SIG-M5 treated with dmso at 0.1 percent for 504 hours (cell line): ENCODE results near the gene SKIC8.

Experiments
- DNase-seq: peaks from one replicate; lab custom pipeline; 2025; ENCODE audit not compliant: unreplicated experiment; lab: John Stamatoyannopoulos, UW

The SKIC8 gene

GRCh38 chr15:78299101-78299930 lies at the start of gene SKIC8:
Gene SKIC8, minus strand, starts transcription at chr15:78299609. Its CDS starts 3,923 bp downstream, at chr15:78295686.
- DNase-seq, result peak; percentile 94

GRCh38 chr15:78347586-78348543 lies 48.5 kb upstream of the SKIC8 start:
- DNase-seq, result peak; percentile 45

GRCh38 chr15:78345396-78346125 lies 46.2 kb upstream of the SKIC8 start:
- DNase-seq, result no peak

GRCh38 chr15:78343276-78344060 lies 44.1 kb upstream of the SKIC8 start:
- DNase-seq, result no peak

GRCh38 chr15:78342021-78342420 lies 42.6 kb upstream of the SKIC8 start:
- DNase-seq, result no peak

GRCh38 chr15:78341057-78341987 lies 41.9 kb upstream of the SKIC8 start:
- DNase-seq, result no peak

GRCh38 chr15:78340231-78341056 lies 41.0 kb upstream of the SKIC8 start, which contains the start of gene CRABP1:
Gene CRABP1, plus strand, starts transcription at chr15:78340353. Its CDS starts 76 bp downstream, at chr15:78340429.
- no peak for DNase-seq

- no peak for DNase-seq
These were observed 40.1 kb upstream of the SKIC8 start for GRCh38 chr15:78339559-78339958.

GRCh38 chr15:78338781-78339180 lies 39.4 kb upstream of the SKIC8 start:
- no peak for DNase-seq

- DNase-seq, result no peak
These were observed 36.6 kb upstream of the SKIC8 start for GRCh38 chr15:78335985-78336384.

- no peak for DNase-seq
These were observed 35.4 kb upstream of the SKIC8 start for GRCh38 chr15:78334845-78335244.

- DNase-seq, result no peak
These were observed 30.2 kb upstream of the SKIC8 start for GRCh38 chr15:78329625-78330024.

GRCh38 chr15:78327466-78327865 lies 28.1 kb upstream of the SKIC8 start:
- DNase-seq, result no peak

- no peak for DNase-seq
These were observed 25.9 kb upstream of the SKIC8 start for GRCh38 chr15:78325092-78325843.

GRCh38 chr15:78324144-78324543 lies 24.7 kb upstream of the SKIC8 start:
- DNase-seq, result no peak

GRCh38 chr15:78323693-78324092 lies 24.3 kb upstream of the SKIC8 start:
- DNase-seq, result no peak

- DNase-seq, result no peak
These were observed 23.5 kb upstream of the SKIC8 start for GRCh38 chr15:78322724-78323521.
